AG04449 (cell line): Measurements from ENCODE around the gene NAV2.

Experiments used
- CTCF ChIA-PET: fragments of 350-600 bp; formaldehyde crosslinking; extraction: SDS; loops from one replicate; lab custom pipeline; 2021; ENCODE audit warnings: antibody characterized with exemption; lab: Yijun Ruan, JAX
- POLR2A ChIA-PET: fragments of 400-600, 350-600 bp; formaldehyde crosslinking; extraction: SDS; loops from one replicate; lab custom pipeline; 2020; ENCODE audit warnings: antibody characterized with exemption, inconsistent platforms; lab: Yijun Ruan, JAX
- DNase-seq: peaks from one replicate; pipeline ENCODE4 v3.0.0-alpha.2; 2010; ENCODE audit warnings: low read depth, low spot score
- H3K4me3 ChIP-seq: 2 replicates; pipeline ENCODE4 v1.5.1; 2011; ENCODE audit warnings: low read depth, mild to moderate bottlenecking, control low read depth, low read length
- CTCF ChIP-seq: IDR thresholded peaks from one replicate; pipeline ENCODE4 v1.5.1; 2011; ENCODE audit warnings: mild to moderate bottlenecking, moderate library complexity, low read length, control low read depth, inconsistent platforms; ENCODE audit not compliant: insufficient read depth; ENCODE audit errors: missing control alignments

Gene NAV2

GRCh38 chr11:19996571-19996970 lies 283.9 kb downstream of the NAV2 start:
- CTCF ChIA-PET: interaction anchor here (4.2 kb wide), 1 partner anchor 44 kb away, joined by 15 read pairs; no protein-coding TSS in a partner anchor
- no peak for DNase-seq
- POLR2A ChIA-PET: no interaction called here
- no peak overlapping the region for H3K4me3 ChIP-seq
- TF ChIP-seq CTCF: no peak

- no peak overlapping the region for H3K4me3 ChIP-seq
- DNase-seq: no peak
- TF ChIP-seq CTCF: no peak
- ChIA-PET POLR2A (no interaction called here), CTCF (interaction anchor here (0.9 to 1.1 kb wide), 2 partner anchors 9 to 128 kb away, joined by 3 to 6 read pairs; no protein-coding TSS in a partner anchor)
These were observed 287.3 kb downstream of the NAV2 start for GRCh38 chr11:20000022-20000350.

- ChIA-PET POLR2A (no interaction called here), CTCF (interaction anchor here (0.9 to 1.1 kb wide), 3 partner anchors 10 to 127 kb away, joined by 3 to 6 read pairs (median 3); no protein-coding TSS in a partner anchor)
- H3K4me3 ChIP-seq: no peak overlapping the region
- TF ChIP-seq CTCF: no peak
- DNase-seq: no peak
These were observed 287.9 kb downstream of the NAV2 start for GRCh38 chr11:20000351-20001134.

- no peak for DNase-seq
- ChIA-PET POLR2A (no interaction called here), CTCF (interaction anchor here (1.9 kb wide), 1 partner anchor 125 kb away, joined by 4 read pairs; no protein-coding TSS in a partner anchor)
- H3K4me3 ChIP-seq: no peak overlapping the region
- no peak for TF ChIP-seq CTCF
These were observed 289.9 kb downstream of the NAV2 start for GRCh38 chr11:20002312-20003216.

- ChIA-PET POLR2A (no interaction called here), CTCF (interaction anchor here (1.9 kb wide), 1 partner anchor 124 kb away, joined by 4 read pairs; no protein-coding TSS in a partner anchor)
- DNase-seq: no peak
- TF ChIP-seq CTCF: no peak
- no peak overlapping the region for H3K4me3 ChIP-seq
These were observed 290.7 kb downstream of the NAV2 start for GRCh38 chr11:20003351-20003750.
